ENCODE measurements around the gene TBPL1. TPM values are rescaled to one million over a fixed set of nuclear protein-coding genes. Genes with fewer than 3 reads are reported as not detected.

The TBPL1 gene
- total RNA-seq, 1 donor from 2014 or later = 17.7 TPM

GRCh38 chr6:133948472-133948871 is 4.6 kb upstream of the TBPL1 start:
- H3K9me3 ChIP-seq = no peaks in the 10 kb centered on the region
- intact Hi-C loops (cut with DNase I) = no loop called here
- H3K36me3 ChIP-seq = no peaks in the 10 kb centered on the region
- H3K4me1 ChIP-seq = no peaks in the 10 kb centered on the region
- H3K4me3 ChIP-seq = no peak overlapping the region
- TF ChIP-seq CTCF (IDR thresholded peaks at IDR 0.05) (no peak), POLR2AphosphoS5 (IDR thresholded peaks at IDR 0.05; ENCODE audit: insufficient read depth in 1 of 2, low read depth in 1 of 2) (no peak), POLR2A (IDR thresholded peaks at IDR 0.05) (no peak)
- no peak for DNase-seq (ENCODE audit: extremely low spot score in 2 of 2)
- no peaks in the 10 kb centered on the region for H3K27me3 ChIP-seq
- H3K27ac ChIP-seq = no peak overlapping the region

GRCh38 chr6:133951227-133951626 is 1.8 kb upstream of the TBPL1 start:
- no peak for DNase-seq (ENCODE audit: extremely low spot score in 2 of 2)
- H3K4me1 ChIP-seq = peaks cover 26% of the 10 kb centered on the region
- TF ChIP-seq POLR2A (IDR thresholded peaks at IDR 0.05) = no peak
- H3K27ac ChIP-seq = peak overlapping the region; percentile 98
- intact Hi-C loops (cut with DNase I) = no loop called here
- H3K4me3 ChIP-seq = peak overlapping the region; percentile 66 to 95
- no peaks in the 10 kb centered on the region for H3K36me3 ChIP-seq
- no peaks in the 10 kb centered on the region for H3K9me3 ChIP-seq
- H3K27me3 ChIP-seq = no peaks in the 10 kb centered on the region

- TF ChIP-seq POLR2A (IDR thresholded peaks at IDR 0.05) (no peak), CTCF (IDR thresholded peaks at IDR 0.05) (no peak), POLR2AphosphoS5 (IDR thresholded peaks at IDR 0.05; ENCODE audit: insufficient read depth in 1 of 2, low read depth in 1 of 2) (peak in 1 of 2 donors; percentile 32)
- H3K4me1 ChIP-seq = peaks cover 31% of the 10 kb centered on the region
- peak overlapping the region; percentile 66 to 95 for H3K4me3 ChIP-seq
- H3K27me3 ChIP-seq = no peaks in the 10 kb centered on the region
- no peaks in the 10 kb centered on the region for H3K36me3 ChIP-seq
- H3K9me3 ChIP-seq = no peaks in the 10 kb centered on the region
- H3K27ac ChIP-seq = peak overlapping the region; percentile 98
- intact Hi-C loops (cut with DNase I) = no loop called here
- no peak for DNase-seq (ENCODE audit: extremely low spot score in 2 of 2)
Observed at GRCh38 chr6:133951881-133952814, 876 bp upstream of the TBPL1 start.

GRCh38 chr6:133953634-133954415 is 801 bp downstream of the TBPL1 start:
- peaks cover 45% of the 10 kb centered on the region for H3K4me1 ChIP-seq
- TF ChIP-seq POLR2AphosphoS5 (IDR thresholded peaks at IDR 0.05; ENCODE audit: insufficient read depth in 1 of 2, low read depth in 1 of 2) (no peak), POLR2A (IDR thresholded peaks at IDR 0.05) (no peak), CTCF (IDR thresholded peaks at IDR 0.05) (no peak)
- no peaks in the 10 kb centered on the region for H3K9me3 ChIP-seq
- intact Hi-C loops (cut with DNase I) = no loop called here
- peak overlapping the region; percentile 98 for H3K27ac ChIP-seq
- DNase-seq (ENCODE audit: extremely low spot score in 2 of 2) = no peak
- no peaks in the 10 kb centered on the region for H3K36me3 ChIP-seq
- peak overlapping the region; percentile 66 to 95 for H3K4me3 ChIP-seq
- no peaks in the 10 kb centered on the region for H3K27me3 ChIP-seq

- no peak for DNase-seq (ENCODE audit: extremely low spot score in 2 of 2)
- intact Hi-C loops (cut with DNase I) = no loop called here
- Histone ChIP-seq H3K4me3 (no peak overlapping the region), H3K27me3 (no peaks in the 10 kb centered on the region), H3K4me1 (peaks cover 45% of the 10 kb centered on the region), H3K36me3 (no peaks in the 10 kb centered on the region), H3K27ac (no peak overlapping the region), H3K9me3 (no peaks in the 10 kb centered on the region)
- TF ChIP-seq CTCF (IDR thresholded peaks at IDR 0.05) = no peak
- TF ChIP-seq POLR2A (IDR thresholded peaks at IDR 0.05) = no peak
- no peak for TF ChIP-seq POLR2AphosphoS5 (IDR thresholded peaks at IDR 0.05; ENCODE audit: insufficient read depth in 1 of 2, low read depth in 1 of 2)
Observed at GRCh38 chr6:133954657-133955576, 1.9 kb downstream of the TBPL1 start.
